Central memory CD4-positive, alpha-beta T cell (primary cell): ENCODE data around the gene BTBD18.

Source experiments
- DNase-seq: peaks from one replicate; pipeline ENCODE4 v3.0.0; 2022
- total RNA-seq, 3 experiments: gene quantifications; one replicate each; lab custom pipeline; 2026; lab: John Stamatoyannopoulos, UW

Gene BTBD18
- 0 reads per million in 3 experiments for total RNA-seq

GRCh38 chr11:57751676-57752253 lies at the start of gene BTBD18:
Gene BTBD18 (minus strand): TSS chr11:57751819. CDS start chr11:57751188, 631 bp downstream.
- DNase-seq = no peak

- no peak for DNase-seq
Observed at GRCh38 chr11:57801183-57801485, 49.5 kb upstream of the BTBD18 start.

- peak; percentile 58 for DNase-seq
Observed at GRCh38 chr11:57800444-57801182, 49.0 kb upstream of the BTBD18 start.

GRCh38 chr11:57798905-57799559 lies 47.4 kb upstream of the BTBD18 start:
- no peak for DNase-seq

- no peak for DNase-seq
Observed at GRCh38 chr11:57793351-57794115, 41.9 kb upstream of the BTBD18 start.

- peak; percentile 9 for DNase-seq
Observed at GRCh38 chr11:57792870-57793269, 41.3 kb upstream of the BTBD18 start.

- DNase-seq = peak; percentile 94
Observed at GRCh38 chr11:57792060-57792541, 40.5 kb upstream of the BTBD18 start.

GRCh38 chr11:57791321-57792059 lies 39.9 kb upstream of the BTBD18 start:
- no peak for DNase-seq

- DNase-seq = no peak
Observed at GRCh38 chr11:57788703-57789088, 37.1 kb upstream of the BTBD18 start.

- no peak for DNase-seq
Observed at GRCh38 chr11:57787920-57788702, 36.5 kb upstream of the BTBD18 start.

GRCh38 chr11:57787006-57787604 lies 35.5 kb upstream of the BTBD18 start:
- DNase-seq = no peak

- DNase-seq = no peak
Observed at GRCh38 chr11:57786436-57786835, 34.8 kb upstream of the BTBD18 start.

GRCh38 chr11:57785072-57785471 lies 33.5 kb upstream of the BTBD18 start:
- DNase-seq = no peak

GRCh38 chr11:57781529-57781943 lies 29.9 kb upstream of the BTBD18 start:
- DNase-seq = no peak

GRCh38 chr11:57779276-57779675 lies 27.7 kb upstream of the BTBD18 start:
- DNase-seq = no peak

- no peak for DNase-seq
Observed at GRCh38 chr11:57778318-57779037, 26.9 kb upstream of the BTBD18 start.

GRCh38 chr11:57777969-57778317 lies 26.3 kb upstream of the BTBD18 start:
- DNase-seq = no peak

- DNase-seq = no peak
Observed at GRCh38 chr11:57776577-57777210, 25.1 kb upstream of the BTBD18 start.

- DNase-seq = no peak
Observed at GRCh38 chr11:57776031-57776521, 24.5 kb upstream of the BTBD18 start.

- DNase-seq = no peak
Observed at GRCh38 chr11:57775491-57775890, 23.9 kb upstream of the BTBD18 start.
